ENCODE results near the gene DPP6. TPM values are rescaled to one million over a fixed set of nuclear protein-coding genes. Genes with fewer than 3 reads are reported as not detected.
"Not testable (repeated sequence)": the region's sequence is repeated elsewhere in the genome, so short reads cannot be mapped to it uniquely, and the experiment has no call there.

Gene DPP6
- total RNA-seq, 2 experiments from 2014 or later: not detected

DNA sequence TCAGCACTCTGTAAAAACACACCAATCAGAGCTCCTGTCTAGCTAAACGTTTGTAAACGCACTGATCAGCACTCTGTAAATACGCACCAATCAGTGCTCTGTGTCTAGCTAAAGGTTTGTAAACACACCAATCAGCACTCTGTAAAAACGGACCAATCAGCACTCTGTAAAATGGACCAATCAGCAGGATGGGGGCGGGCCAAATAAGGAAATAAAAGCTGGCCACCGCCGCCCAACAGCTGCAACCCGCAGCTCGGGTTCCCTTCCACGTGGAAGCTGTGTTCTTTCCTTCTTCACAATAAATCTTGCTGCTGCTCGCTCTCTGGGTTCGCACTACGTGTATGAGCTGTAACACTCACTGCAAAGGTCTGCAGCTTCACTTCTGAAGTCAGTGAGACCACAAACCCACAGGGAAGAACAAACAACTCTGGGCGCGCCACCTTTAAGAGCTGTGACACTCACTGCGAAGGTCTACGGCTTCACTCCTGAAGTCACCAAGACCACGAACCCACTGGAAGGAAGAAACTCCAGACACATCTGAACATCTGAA lies 625.9 kb downstream of the DPP6 start:
- POLR2A ChIA-PET, CTCF ChIA-PET: not testable (repeated sequence)

GRCh38 chr7:154679379-154680053 lies 627.3 kb downstream of the DPP6 start:
- CTCF ChIA-PET: no interaction called here
- POLR2A ChIA-PET: no interaction called here

GRCh38 chr7:154680894-154681659 lies 628.9 kb downstream of the DPP6 start:
- ChIA-PET POLR2A (no interaction called here), CTCF (no interaction called here)

GRCh38 chr7:154682003-154682402 lies 629.8 kb downstream of the DPP6 start:
- CTCF ChIA-PET: no interaction called here
- POLR2A ChIA-PET: no interaction called here

DNA sequence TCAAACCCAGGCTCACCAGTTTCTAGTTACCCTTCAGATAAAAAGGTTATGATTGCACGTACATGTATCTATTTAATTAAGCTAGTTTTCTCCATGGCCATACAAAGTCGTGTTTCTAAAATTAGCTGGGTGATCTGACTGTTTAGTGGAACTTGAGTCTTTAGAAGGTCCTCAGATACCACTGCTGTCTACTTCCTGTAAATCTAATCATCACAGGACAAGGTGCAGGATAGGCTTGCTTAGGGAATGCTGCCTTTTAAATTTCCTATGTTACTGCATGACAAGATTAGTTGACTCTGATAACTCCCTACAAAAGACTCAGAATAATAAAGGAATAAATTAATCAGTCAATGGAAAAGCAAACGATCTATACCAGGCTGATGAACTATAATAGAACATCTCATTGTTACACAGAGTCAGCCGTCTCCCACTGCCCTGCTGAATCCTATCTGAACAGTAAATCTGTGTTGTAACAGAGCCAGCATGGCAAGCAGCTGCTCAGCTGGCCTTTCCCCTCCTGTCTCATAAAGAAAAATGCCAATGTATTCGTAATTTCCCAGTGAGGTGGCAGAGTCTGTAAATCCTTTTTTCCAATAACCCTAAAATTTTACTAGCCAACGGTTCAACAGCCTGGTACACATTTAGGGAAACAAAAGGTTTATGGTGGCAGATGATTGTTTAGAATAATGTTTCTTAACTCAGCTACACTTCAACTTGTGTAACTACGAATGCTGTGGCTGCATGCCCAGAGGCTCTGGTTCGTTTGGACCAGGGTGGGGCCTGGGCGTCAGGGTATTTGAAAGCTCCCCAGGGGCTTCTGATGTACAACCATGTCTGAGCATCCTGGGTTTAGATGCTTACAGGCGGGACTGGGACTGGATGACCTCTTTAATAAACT lies 632.7 kb downstream of the DPP6 start:
- POLR2A ChIA-PET: no interaction called here
- CTCF ChIA-PET: no interaction called here

GRCh38 chr7:154685564-154685901 lies 633.3 kb downstream of the DPP6 start:
- ChIA-PET CTCF (no interaction called here), POLR2A (no interaction called here)

DNA sequence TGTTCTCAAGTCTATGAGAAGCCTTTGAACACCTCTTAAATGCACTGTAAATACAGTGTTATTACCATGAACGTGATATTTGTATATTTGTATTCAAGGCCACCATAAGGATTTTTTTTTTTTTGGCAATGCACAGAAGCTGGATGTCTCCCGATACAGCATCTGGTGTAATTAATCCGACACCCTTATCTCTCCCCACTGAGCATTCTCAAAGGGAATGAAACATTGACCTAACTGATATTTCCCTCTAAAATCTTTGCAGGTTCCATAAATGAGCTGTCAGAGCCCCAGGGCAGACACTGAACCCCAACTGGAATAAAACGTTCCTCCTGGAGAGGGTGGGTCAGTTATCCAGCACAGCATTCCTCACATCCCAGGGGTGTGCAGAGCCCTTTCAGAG lies 634.1 kb downstream of the DPP6 start:
- ChIA-PET CTCF (no interaction called here), POLR2A (no interaction called here)

GRCh38 chr7:154688952-154689351 lies 636.8 kb downstream of the DPP6 start:
- ChIA-PET POLR2A (no interaction called here), CTCF (no interaction called here)

GRCh38 chr7:154690411-154690810 lies 638.2 kb downstream of the DPP6 start:
- CTCF ChIA-PET: no interaction called here
- POLR2A ChIA-PET: no interaction called here

GRCh38 chr7:154693661-154694060 lies 641.5 kb downstream of the DPP6 start:
- POLR2A ChIA-PET: no interaction called here
- CTCF ChIA-PET: no interaction called here

- ChIA-PET POLR2A (no interaction called here), CTCF (no interaction called here)
These were observed 643.6 kb downstream of the DPP6 start for GRCh38 chr7:154695836-154696235.

DNA sequence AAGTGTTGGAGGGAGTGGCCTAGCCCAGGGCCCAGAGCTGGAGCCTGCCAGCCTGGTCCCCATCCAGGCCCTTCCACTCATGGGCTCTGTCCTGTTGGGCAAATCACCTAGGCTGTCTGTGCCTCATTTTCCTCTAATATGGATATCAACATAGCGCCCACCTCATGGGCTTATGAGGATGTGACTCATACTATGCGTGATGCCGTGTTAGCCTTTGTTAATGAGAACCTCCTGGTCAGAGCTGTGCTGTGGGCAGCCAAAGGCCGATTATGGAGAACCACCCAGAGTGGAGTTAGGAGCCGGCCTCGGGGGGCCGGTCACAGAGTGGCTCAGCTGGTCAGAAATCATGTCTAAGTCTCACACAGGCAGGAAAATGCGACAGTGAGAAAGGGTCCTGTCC lies 644.4 kb downstream of the DPP6 start:
- CTCF ChIA-PET: no interaction called here

GRCh38 chr7:154698726-154699291 lies 646.6 kb downstream of the DPP6 start:
- CTCF ChIA-PET: no interaction called here
- POLR2A ChIA-PET: no interaction called here

More for the DNA sequence above, 644.4 kb downstream of the DPP6 start:
- POLR2A ChIA-PET: no interaction called here

DNA sequence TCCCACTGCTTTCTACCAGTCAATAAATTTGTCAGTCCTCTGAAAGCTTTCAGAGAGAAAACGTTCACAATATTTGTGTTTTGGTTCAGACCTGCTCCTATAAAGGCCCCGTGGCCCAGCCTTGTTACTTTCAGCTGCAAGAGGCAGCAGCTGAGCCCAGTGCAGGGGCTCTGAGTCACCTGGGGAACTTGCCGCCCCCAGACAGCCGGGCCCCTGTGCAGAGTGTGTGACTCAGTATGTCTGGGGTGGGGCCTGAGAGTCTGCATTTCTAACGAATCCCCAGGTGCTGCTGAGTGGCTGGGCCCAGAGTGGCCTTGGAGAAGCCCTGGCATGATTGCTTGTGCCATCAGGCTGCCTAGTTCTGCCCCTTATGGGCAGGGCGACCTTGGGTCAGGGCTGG lies 647.2 kb downstream of the DPP6 start:
- POLR2A ChIA-PET: no interaction called here
- CTCF ChIA-PET: no interaction called here

- CTCF ChIA-PET: no interaction called here
- POLR2A ChIA-PET: no interaction called here
These were observed 657.8 kb downstream of the DPP6 start for GRCh38 chr7:154709840-154710520.

DNA sequence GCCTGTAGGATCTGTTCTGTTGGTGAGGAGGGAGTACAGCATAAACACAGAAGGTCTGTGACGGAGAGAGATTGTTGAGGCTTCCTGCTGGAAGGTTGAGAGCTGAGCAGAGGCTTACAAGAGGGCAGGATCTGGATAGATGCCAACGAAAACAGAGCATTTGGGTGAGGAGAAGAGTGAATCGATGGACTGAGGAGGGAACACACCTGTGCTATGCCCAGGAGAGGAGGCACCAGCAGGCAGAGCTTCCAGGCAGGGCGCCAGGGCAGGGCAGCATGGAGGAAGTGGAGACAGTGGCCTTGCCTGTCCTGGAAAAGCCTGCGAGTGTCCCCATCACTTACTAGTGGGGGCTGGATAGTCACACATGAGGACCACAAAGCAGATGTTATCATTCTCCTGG lies 667.8 kb downstream of the DPP6 start:
- POLR2A ChIA-PET: no interaction called here
- CTCF ChIA-PET: no interaction called here

GRCh38 chr7:154721086-154721485 lies 668.9 kb downstream of the DPP6 start:
- CTCF ChIA-PET: no interaction called here
- POLR2A ChIA-PET: no interaction called here

- CTCF ChIA-PET: no interaction called here
- POLR2A ChIA-PET: no interaction called here
These were observed 674.2 kb downstream of the DPP6 start for GRCh38 chr7:154726368-154726767.

DNA sequence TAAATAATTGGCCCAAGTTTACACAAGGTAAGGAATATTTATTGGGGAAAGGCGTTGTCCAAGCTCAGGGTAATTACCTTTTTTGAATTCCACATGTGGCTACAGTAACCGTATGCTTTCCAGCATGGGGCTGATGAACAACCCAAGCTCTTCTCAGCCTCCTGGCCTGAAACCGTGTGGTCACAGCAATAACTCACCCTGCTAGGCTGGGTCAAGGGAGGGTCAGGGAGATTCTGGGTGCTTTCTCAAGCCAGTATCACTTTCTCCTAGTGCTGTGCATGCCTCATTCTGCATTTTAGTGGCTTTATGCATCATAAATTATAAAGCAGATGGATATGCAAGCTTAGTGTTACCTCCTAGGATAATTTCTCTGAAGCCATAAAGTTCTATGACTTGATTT lies 676.9 kb downstream of the DPP6 start:
- ChIA-PET POLR2A (no interaction called here), CTCF (no interaction called here)

GRCh38 chr7:154735766-154736165 lies 683.6 kb downstream of the DPP6 start:
- POLR2A ChIA-PET: no interaction called here
- CTCF ChIA-PET: no interaction called here
